ENCODE results near the gene KCNE5.
"Not testable (repeated sequence)": the region's sequence is repeated elsewhere in the genome, so short reads cannot be mapped to it uniquely, and the experiment has no call there.

The KCNE5 gene

DNA sequence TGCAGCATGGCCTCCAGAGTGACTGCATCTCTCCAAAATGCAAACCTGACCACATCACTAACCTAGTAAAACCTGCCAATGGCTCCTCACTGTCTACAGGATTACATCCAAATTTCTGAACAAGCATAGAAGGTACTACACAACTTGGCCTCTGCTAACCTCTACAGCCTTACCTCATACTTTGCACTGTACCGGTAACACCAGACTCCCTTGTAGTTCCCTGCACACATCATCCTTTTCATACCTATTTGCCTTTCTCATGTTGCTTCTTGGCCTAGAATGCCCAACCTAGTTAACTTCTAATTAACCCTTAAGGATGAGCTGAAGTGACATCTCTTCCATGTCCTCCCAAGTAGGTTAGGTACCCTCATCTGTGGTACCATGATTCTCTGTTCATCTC lies 33.4 kb upstream of the KCNE5 start:
- Histone ChIP-seq H2BK5ac (ENCODE audit: low read length) (no peak overlapping the region), H3K23ac (ENCODE audit: low read length) (no peak overlapping the region), H3K56ac (ENCODE audit: low read length) (no peak overlapping the region), H3K79me2 (ENCODE audit: control insufficient read depth, insufficient read depth, low read length) (no peaks in the 10 kb centered on the region), H4K8ac (ENCODE audit: low read depth, low read length) (no peak overlapping the region), H3K4me3 (ENCODE audit: low read length) (no peak overlapping the region), H3K9ac (ENCODE audit: low read length) (no peak overlapping the region), H3K4ac (ENCODE audit: low read depth, low read length) (no peak overlapping the region), H4K5ac (ENCODE audit: low read length) (no peak overlapping the region), H3K79me1 (ENCODE audit: low read length) (no peaks in the 10 kb centered on the region), H2BK120ac (ENCODE audit: low read depth, low read length) (no peak overlapping the region), H3K4me2 (ENCODE audit: low read length) (no peak overlapping the region), H3K27me3 (ENCODE audit: insufficient read depth, low read length, poor library complexity) (no peaks in the 10 kb centered on the region), H3K27ac (ENCODE audit: low read depth, low read length) (no peak overlapping the region), H3K4me1 (ENCODE audit: control insufficient read depth, low read depth, low read length) (no peaks in the 10 kb centered on the region), H3K36me3 (ENCODE audit: control insufficient read depth, insufficient read depth, low read length) (no peaks in the 10 kb centered on the region), H3K18ac (ENCODE audit: low read length) (no peak overlapping the region), H2AK5ac (ENCODE audit: low read length) (no peak overlapping the region), H2BK15ac (replicated peaks; ENCODE audit: low read depth) (no peak overlapping the region)
- no CpG with 5 or more reads among the region's 1 CpG for WGBS (ENCODE audit: extremely low coverage, insufficient coverage, low lambda C conversion rate)
- no peak for DNase-seq

GRCh38 chrX:109657364-109657763 lies 32.4 kb upstream of the KCNE5 start:
- DNase-seq; H3K18ac ChIP-seq (ENCODE audit: low read length); H3K27ac ChIP-seq (ENCODE audit: low read depth, low read length); H3K4ac ChIP-seq (ENCODE audit: low read depth, low read length); H3K27me3 ChIP-seq (ENCODE audit: insufficient read depth, low read length, poor library complexity); H3K4me2 ChIP-seq (ENCODE audit: low read length); H2BK5ac ChIP-seq (ENCODE audit: low read length); H2AK5ac ChIP-seq (ENCODE audit: low read length); H4K5ac ChIP-seq (ENCODE audit: low read length); H2BK120ac ChIP-seq (ENCODE audit: low read depth, low read length); H3K79me1 ChIP-seq (ENCODE audit: low read length); H3K56ac ChIP-seq (ENCODE audit: low read length); H4K8ac ChIP-seq (ENCODE audit: low read depth, low read length); H3K9ac ChIP-seq (ENCODE audit: low read length); H3K79me2 ChIP-seq (ENCODE audit: control insufficient read depth, insufficient read depth, low read length); H3K4me3 ChIP-seq (ENCODE audit: low read length); H3K36me3 ChIP-seq (ENCODE audit: control insufficient read depth, insufficient read depth, low read length); H3K4me1 ChIP-seq (ENCODE audit: control insufficient read depth, low read depth, low read length); H2BK15ac ChIP-seq (replicated peaks; ENCODE audit: low read depth); H3K23ac ChIP-seq (ENCODE audit: low read length): not testable (repeated sequence)
- WGBS (ENCODE audit: extremely low coverage, insufficient coverage, low lambda C conversion rate), result no CpG with 5 or more reads among the region's 4 CpGs

GRCh38 chrX:109656774-109657173 lies 31.8 kb upstream of the KCNE5 start:
- Histone ChIP-seq H3K4me1 (ENCODE audit: control insufficient read depth, low read depth, low read length) (no peaks in the 10 kb centered on the region), H2BK15ac (replicated peaks; ENCODE audit: low read depth) (no peak overlapping the region), H2AK5ac (ENCODE audit: low read length) (no peak overlapping the region), H3K56ac (ENCODE audit: low read length) (no peak overlapping the region), H3K4me2 (ENCODE audit: low read length) (no peak overlapping the region), H4K8ac (ENCODE audit: low read depth, low read length) (no peak overlapping the region), H4K5ac (ENCODE audit: low read length) (no peak overlapping the region), H3K27me3 (ENCODE audit: insufficient read depth, low read length, poor library complexity) (no peaks in the 10 kb centered on the region), H3K23ac (ENCODE audit: low read length) (no peak overlapping the region), H3K27ac (ENCODE audit: low read depth, low read length) (no peak overlapping the region), H3K4ac (ENCODE audit: low read depth, low read length) (no peak overlapping the region), H3K36me3 (ENCODE audit: control insufficient read depth, insufficient read depth, low read length) (no peaks in the 10 kb centered on the region), H2BK120ac (ENCODE audit: low read depth, low read length) (no peak overlapping the region), H3K79me1 (ENCODE audit: low read length) (no peaks in the 10 kb centered on the region), H3K18ac (ENCODE audit: low read length) (no peak overlapping the region), H3K79me2 (ENCODE audit: control insufficient read depth, insufficient read depth, low read length) (no peaks in the 10 kb centered on the region), H3K9ac (ENCODE audit: low read length) (no peak overlapping the region), H2BK5ac (ENCODE audit: low read length) (no peak overlapping the region), H3K4me3 (ENCODE audit: low read length) (no peak overlapping the region)
- WGBS (ENCODE audit: extremely low coverage, insufficient coverage, low lambda C conversion rate), result no CpG with 5 or more reads among the region's 4 CpGs
- DNase-seq, result no peak

- Histone ChIP-seq H3K56ac (ENCODE audit: low read length) (no peak overlapping the region), H3K4me2 (ENCODE audit: low read length) (no peak overlapping the region), H2AK5ac (ENCODE audit: low read length) (no peak overlapping the region), H3K23ac (ENCODE audit: low read length) (no peak overlapping the region), H3K27me3 (ENCODE audit: insufficient read depth, low read length, poor library complexity) (no peaks in the 10 kb centered on the region), H2BK5ac (ENCODE audit: low read length) (no peak overlapping the region), H3K9ac (ENCODE audit: low read length) (no peak overlapping the region), H3K4me1 (ENCODE audit: control insufficient read depth, low read depth, low read length) (no peaks in the 10 kb centered on the region), H2BK15ac (replicated peaks; ENCODE audit: low read depth) (no peak overlapping the region), H3K27ac (ENCODE audit: low read depth, low read length) (no peak overlapping the region), H3K4me3 (ENCODE audit: low read length) (no peak overlapping the region), H3K36me3 (ENCODE audit: control insufficient read depth, insufficient read depth, low read length) (no peaks in the 10 kb centered on the region), H3K79me1 (ENCODE audit: low read length) (no peaks in the 10 kb centered on the region), H3K79me2 (ENCODE audit: control insufficient read depth, insufficient read depth, low read length) (no peaks in the 10 kb centered on the region), H4K8ac (ENCODE audit: low read depth, low read length) (no peak overlapping the region), H3K4ac (ENCODE audit: low read depth, low read length) (no peak overlapping the region), H3K18ac (ENCODE audit: low read length) (no peak overlapping the region), H4K5ac (ENCODE audit: low read length) (no peak overlapping the region), H2BK120ac (ENCODE audit: low read depth, low read length) (no peak overlapping the region)
- WGBS (ENCODE audit: extremely low coverage, insufficient coverage, low lambda C conversion rate), result no CpG with 5 or more reads among the region's 4 CpGs
- no peak for DNase-seq
Observed at GRCh38 chrX:109655502-109656201, 30.7 kb upstream of the KCNE5 start.

DNA sequence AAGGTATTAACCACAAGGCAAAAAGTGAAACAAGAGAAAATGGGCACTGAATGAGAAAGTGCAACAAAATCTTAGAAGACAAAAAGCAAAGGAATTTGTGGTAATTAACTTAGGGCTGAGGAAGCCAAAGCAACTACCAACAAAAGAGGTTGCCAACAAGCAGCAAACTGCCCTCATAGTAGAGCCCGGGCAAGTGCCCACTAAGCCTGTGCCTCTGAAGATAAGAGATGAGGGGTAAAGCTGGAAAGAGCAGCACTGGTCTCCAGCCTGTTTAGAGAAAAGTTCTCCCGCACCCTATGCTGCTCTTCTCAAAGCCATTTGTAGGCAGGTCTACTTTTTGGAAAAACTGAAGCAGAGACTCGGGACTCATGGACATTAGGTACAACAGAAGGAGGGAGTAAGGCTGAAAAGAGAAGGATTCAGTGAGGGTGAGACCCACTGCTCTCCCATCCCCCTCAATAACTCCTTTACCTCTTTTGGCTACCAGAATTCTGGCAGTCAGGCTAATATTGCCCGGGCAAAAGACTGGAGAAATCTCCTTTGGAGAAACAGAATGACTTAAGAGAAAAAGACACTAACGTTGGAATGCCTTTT lies 29.6 kb upstream of the KCNE5 start:
- H3K23ac ChIP-seq (ENCODE audit: low read length), result no peak overlapping the region
- no peak for DNase-seq
- H3K4ac ChIP-seq (ENCODE audit: low read depth, low read length), result no peak overlapping the region
- no peaks in the 10 kb centered on the region for H3K79me1 ChIP-seq (ENCODE audit: low read length)
- H2BK15ac ChIP-seq (replicated peaks; ENCODE audit: low read depth), result no peak overlapping the region
- H3K18ac ChIP-seq (ENCODE audit: low read length), result no peak overlapping the region
- H3K4me3 ChIP-seq (ENCODE audit: low read length), result no peak overlapping the region
- no peaks in the 10 kb centered on the region for H3K4me1 ChIP-seq (ENCODE audit: control insufficient read depth, low read depth, low read length)
- no peak overlapping the region for H4K8ac ChIP-seq (ENCODE audit: low read depth, low read length)
- H3K36me3 ChIP-seq (ENCODE audit: control insufficient read depth, insufficient read depth, low read length), result no peaks in the 10 kb centered on the region
- H3K79me2 ChIP-seq (ENCODE audit: control insufficient read depth, insufficient read depth, low read length), result no peaks in the 10 kb centered on the region
- no peak overlapping the region for H3K9ac ChIP-seq (ENCODE audit: low read length)
- no peak overlapping the region for H2AK5ac ChIP-seq (ENCODE audit: low read length)
- H2BK120ac ChIP-seq (ENCODE audit: low read depth, low read length), result no peak overlapping the region
- H3K4me2 ChIP-seq (ENCODE audit: low read length), result no peak overlapping the region
- H3K27me3 ChIP-seq (ENCODE audit: insufficient read depth, low read length, poor library complexity), result no peaks in the 10 kb centered on the region
- H3K27ac ChIP-seq (ENCODE audit: low read depth, low read length), result no peak overlapping the region
- no peak overlapping the region for H2BK5ac ChIP-seq (ENCODE audit: low read length)
- no peak overlapping the region for H4K5ac ChIP-seq (ENCODE audit: low read length)
- WGBS (ENCODE audit: extremely low coverage, insufficient coverage, low lambda C conversion rate), result no CpG with 5 or more reads among the region's 5 CpGs
- H3K56ac ChIP-seq (ENCODE audit: low read length), result no peak overlapping the region

- H3K23ac ChIP-seq (ENCODE audit: low read length); DNase-seq; H3K18ac ChIP-seq (ENCODE audit: low read length); H3K27me3 ChIP-seq (ENCODE audit: insufficient read depth, low read length, poor library complexity); H3K27ac ChIP-seq (ENCODE audit: low read depth, low read length); H3K36me3 ChIP-seq (ENCODE audit: control insufficient read depth, insufficient read depth, low read length); H3K4ac ChIP-seq (ENCODE audit: low read depth, low read length); H3K4me2 ChIP-seq (ENCODE audit: low read length); H2AK5ac ChIP-seq (ENCODE audit: low read length); H3K4me1 ChIP-seq (ENCODE audit: control insufficient read depth, low read depth, low read length); H2BK15ac ChIP-seq (replicated peaks; ENCODE audit: low read depth); H2BK120ac ChIP-seq (ENCODE audit: low read depth, low read length); H3K79me1 ChIP-seq (ENCODE audit: low read length); H2BK5ac ChIP-seq (ENCODE audit: low read length); H3K4me3 ChIP-seq (ENCODE audit: low read length); H4K8ac ChIP-seq (ENCODE audit: low read depth, low read length); H3K56ac ChIP-seq (ENCODE audit: low read length); H4K5ac ChIP-seq (ENCODE audit: low read length); H3K79me2 ChIP-seq (ENCODE audit: control insufficient read depth, insufficient read depth, low read length); H3K9ac ChIP-seq (ENCODE audit: low read length): not testable (repeated sequence)
- no CpG with 5 or more reads among the region's 19 CpGs for WGBS (ENCODE audit: extremely low coverage, insufficient coverage, low lambda C conversion rate)
Observed at GRCh38 chrX:109644671-109645070, 19.7 kb upstream of the KCNE5 start.
